HPDE6-E6E7 (cell line): ENCODE measurements around the gene AURKAIP1.
"Not testable (repeated sequence)": the region's sequence is repeated elsewhere in the genome, so short reads cannot be mapped to it uniquely, and the experiment has no call there.

Experiments
- DNase-seq: peaks from one replicate; pipeline ENCODE4 v3.0.0; 2011; ENCODE audit warnings: missing footprints; ENCODE audit errors: extremely low spot score

Gene AURKAIP1

GRCh38 chr1:1387098-1388077 lies 12.4 kb upstream of the AURKAIP1 start:
- no peak for DNase-seq

GRCh38 chr1:1385931-1386330 lies 10.9 kb upstream of the AURKAIP1 start:
- no peak for DNase-seq

- not testable (repeated sequence) for DNase-seq
Measured at GRCh38 chr1:1385339-1385738, 10.3 kb upstream of the AURKAIP1 start.

- no peak for DNase-seq
Measured at GRCh38 chr1:1381294-1381693, 6.3 kb upstream of the AURKAIP1 start.

- no peak for DNase-seq
Measured at GRCh38 chr1:1380860-1381259, 5.9 kb upstream of the AURKAIP1 start.

- DNase-seq = no peak
Measured at GRCh38 chr1:1377540-1378205, 2.7 kb upstream of the AURKAIP1 start.

GRCh38 chr1:1376551-1377226 lies 1.7 kb upstream of the AURKAIP1 start:
- DNase-seq = no peak

DNA sequence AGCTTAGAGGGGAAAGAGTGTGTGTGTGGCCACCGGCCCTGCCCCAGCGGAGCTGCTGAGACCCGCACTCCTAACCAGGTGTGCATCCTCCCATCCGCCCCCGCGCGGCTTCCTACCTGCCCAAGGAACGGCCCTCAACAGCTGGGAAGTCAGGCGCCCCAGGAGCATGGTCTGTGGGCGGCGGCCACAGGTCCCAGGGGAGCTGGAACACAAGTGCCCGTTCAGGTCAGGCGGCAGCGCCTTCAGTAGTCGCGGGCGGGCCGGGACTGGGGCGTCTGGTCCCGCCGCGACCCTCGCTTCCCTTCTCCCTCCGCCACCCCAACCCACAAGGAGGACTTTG lies 448 bp downstream of the AURKAIP1 start:
- no peak for DNase-seq

- DNase-seq = no peak
Measured at GRCh38 chr1:1373815-1374588, 1.0 kb downstream of the AURKAIP1 start.

DNA sequence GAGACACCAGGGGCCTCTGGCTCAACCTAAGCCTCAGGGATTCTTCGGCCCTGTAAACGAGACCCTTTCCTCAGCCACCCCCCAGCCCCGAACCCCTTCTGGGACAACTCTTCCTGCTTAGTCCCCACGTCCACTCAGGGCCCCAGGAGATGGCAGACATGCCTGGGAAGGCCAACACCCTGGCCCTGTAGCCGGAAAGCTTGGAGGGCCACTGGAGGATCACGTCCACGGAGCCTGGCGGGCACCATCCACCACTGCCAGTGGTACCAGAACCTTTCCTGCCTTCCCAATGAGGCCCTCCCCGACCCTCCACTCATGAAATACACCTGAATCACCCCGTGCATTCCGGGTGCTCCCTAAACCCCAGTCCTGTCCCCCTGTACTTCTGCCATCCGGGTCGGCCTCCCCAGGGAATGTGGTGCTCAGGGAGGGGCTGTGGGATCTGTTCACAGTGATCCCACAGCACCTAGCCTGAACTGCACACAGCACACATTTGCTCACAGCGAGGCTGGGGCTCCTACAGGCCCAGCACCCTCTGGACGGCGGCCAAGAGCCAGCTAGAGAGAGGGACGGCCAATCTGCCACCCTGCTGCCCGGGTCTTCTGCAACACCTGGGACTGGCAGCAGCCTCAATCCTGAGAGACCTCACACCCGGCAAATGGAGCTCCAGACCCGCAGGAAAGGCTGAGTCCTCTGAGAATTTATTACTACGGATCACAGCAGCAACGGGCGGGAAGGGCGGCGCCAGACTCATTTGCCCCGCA lies 1.8 kb downstream of the AURKAIP1 start:
- no peak for DNase-seq

- DNase-seq = peak; percentile 72
Measured at GRCh38 chr1:1371746-1372711, 3.0 kb downstream of the AURKAIP1 start.

GRCh38 chr1:1371364-1371745 lies 3.7 kb downstream of the AURKAIP1 start:
- DNase-seq = no peak

GRCh38 chr1:1370771-1371300 lies 4.2 kb downstream of the AURKAIP1 start:
- DNase-seq = no peak

DNA sequence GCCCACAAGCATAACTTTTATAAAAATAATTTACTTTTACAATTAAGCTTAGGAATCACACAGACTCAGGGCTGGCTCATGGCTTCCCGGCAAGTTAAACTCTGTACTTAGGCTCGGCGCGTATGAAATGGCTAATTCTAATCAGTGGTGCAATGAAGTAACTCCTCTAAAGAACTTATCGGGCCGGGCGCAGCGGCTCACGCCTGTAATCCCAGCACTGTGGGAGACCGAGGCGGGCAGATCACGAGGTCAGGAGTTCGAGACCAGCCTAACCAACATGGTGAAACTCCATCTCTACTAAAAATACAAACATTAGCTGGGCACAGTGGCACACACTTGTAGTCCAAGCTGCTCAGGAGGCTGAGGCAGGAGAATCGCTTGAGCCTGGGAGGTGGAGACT lies 4.9 kb downstream of the AURKAIP1 start:
- DNase-seq = not testable (repeated sequence)

DNA sequence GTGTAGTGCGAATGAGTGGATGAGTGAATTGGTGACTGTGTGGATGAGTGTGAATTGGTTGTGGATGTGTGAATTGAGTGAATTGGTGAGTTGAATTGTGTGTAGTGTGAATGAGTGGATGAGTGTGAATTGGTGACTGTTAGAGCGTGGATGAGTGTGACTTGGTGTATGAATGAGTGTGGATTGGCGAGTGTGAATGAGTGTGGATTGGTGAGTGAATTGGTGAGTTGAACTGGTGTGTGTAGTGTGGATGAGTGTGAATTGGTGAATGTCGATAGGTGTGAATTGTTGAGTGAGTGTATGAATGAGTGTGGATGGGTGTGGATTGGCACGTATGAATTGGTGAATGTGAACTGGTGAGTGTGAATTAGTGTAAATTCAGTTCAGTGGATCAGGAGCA lies 7.7 kb downstream of the AURKAIP1 start:
- DNase-seq = no peak

- DNase-seq = no peak
Measured at GRCh38 chr1:1366699-1367066, 8.3 kb downstream of the AURKAIP1 start.

GRCh38 chr1:1365875-1366698 lies 8.9 kb downstream of the AURKAIP1 start:
- DNase-seq = no peak

- DNase-seq = no peak
Measured at GRCh38 chr1:1364266-1364665, 10.7 kb downstream of the AURKAIP1 start.

DNA sequence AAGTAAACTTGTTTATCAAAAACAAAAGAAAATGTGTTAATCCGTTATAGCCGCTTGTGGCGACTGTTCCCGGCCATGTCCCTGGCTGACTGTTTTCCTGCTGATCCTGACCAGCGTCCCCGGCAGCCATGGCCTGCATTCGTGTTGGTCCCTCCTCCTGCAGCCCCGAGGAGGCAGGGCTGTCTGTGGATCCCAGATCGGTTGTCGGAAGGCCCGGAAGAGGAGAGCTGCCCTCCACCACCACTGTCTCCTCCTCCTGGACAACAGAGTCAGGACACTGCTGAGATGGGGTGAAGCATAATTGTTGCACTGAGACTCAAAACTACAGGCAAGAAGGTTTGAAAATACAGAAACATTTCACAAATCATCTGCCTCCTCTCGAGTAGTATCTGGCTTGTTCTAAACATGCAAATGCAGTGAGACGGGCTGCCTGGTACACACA lies 13.0 kb downstream of the AURKAIP1 start:
- DNase-seq = no peak
